ENCODE measurements around the gene ABCC10.

GRCh38 chr6:43407296-43407695, 20.0 kb upstream of the ABCC10 start:
- TF ChIP-seq, protein P1, sequence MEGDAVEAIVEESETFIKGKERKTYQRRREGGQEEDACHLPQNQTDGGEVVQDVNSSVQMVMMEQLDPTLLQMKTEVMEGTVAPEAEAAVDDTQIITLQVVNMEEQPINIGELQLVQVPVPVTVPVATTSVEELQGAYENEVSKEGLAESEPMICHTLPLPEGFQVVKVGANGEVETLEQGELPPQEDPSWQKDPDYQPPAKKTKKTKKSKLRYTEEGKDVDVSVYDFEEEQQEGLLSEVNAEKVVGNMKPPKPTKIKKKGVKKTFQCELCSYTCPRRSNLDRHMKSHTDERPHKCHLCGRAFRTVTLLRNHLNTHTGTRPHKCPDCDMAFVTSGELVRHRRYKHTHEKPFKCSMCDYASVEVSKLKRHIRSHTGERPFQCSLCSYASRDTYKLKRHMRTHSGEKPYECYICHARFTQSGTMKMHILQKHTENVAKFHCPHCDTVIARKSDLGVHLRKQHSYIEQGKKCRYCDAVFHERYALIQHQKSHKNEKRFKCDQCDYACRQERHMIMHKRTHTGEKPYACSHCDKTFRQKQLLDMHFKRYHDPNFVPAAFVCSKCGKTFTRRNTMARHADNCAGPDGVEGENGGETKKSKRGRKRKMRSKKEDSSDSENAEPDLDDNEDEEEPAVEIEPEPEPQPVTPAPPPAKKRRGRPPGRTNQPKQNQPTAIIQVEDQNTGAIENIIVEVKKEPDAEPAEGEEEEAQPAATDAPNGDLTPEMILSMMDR (IDR thresholded peaks at IDR 0.05), result no peak
- TF ChIP-seq POLR2A (IDR thresholded peaks at IDR 0.05) (no peak), POLR2AphosphoS5 (IDR thresholded peaks at IDR 0.05) (no peak)
